DND-41 (cell line): ENCODE data around the gene SUMF1.
A peak's percentile ranks its signal among the peaks of the same experiment; 100 is the strongest.

Experiments
- ATAC-seq: fragments of 200-7000 bp; cut with Tn5 transposase; 3 replicates; pipeline ENCODE4 v1.9.1; 2021; ENCODE audit warnings: low read depth; ENCODE audit not compliant: insufficient read depth
- DNase-seq: peaks from one replicate; pipeline ENCODE4 v3.0.0-alpha.2; 2020
- H2AFZ ChIP-seq: 2 replicates; pipeline ENCODE4 v1.6.0; 2012; ENCODE audit warnings: low read depth, low read length
- H3K27ac ChIP-seq: 2 replicates; pipeline ENCODE4 v1.5.1; 2012; ENCODE audit warnings: low read length, inconsistent platforms
- H3K27me3 ChIP-seq: fragments of 200-600 bp; sonication (generic); 2 replicates; pipeline ENCODE4 v1.6.0; 2012; ENCODE audit warnings: low read length, mild to moderate bottlenecking, inconsistent platforms; ENCODE audit not compliant: insufficient read depth, poor library complexity
- H3K36me3 ChIP-seq: 2 replicates; pipeline ENCODE4 v1.5.1; 2012; ENCODE audit warnings: low read length, inconsistent platforms; ENCODE audit not compliant: insufficient read depth
- H3K4me1 ChIP-seq: 2 replicates; pipeline ENCODE4 v1.5.1; 2012; ENCODE audit warnings: mild to moderate bottlenecking, low read length; ENCODE audit not compliant: insufficient read depth
- H3K4me2 ChIP-seq: 2 replicates; pipeline ENCODE4 v1.6.0; 2012; ENCODE audit warnings: mild to moderate bottlenecking, moderate library complexity, low read length, inconsistent platforms; ENCODE audit not compliant: insufficient read depth
- H3K4me3 ChIP-seq, 2 experiments: fragments of 200-600 bp in 1 of 2; shearing (Covaris generic) in 1 of 2; 2 replicates each; pipeline ENCODE4 v1.5.1; 2012 to 2016; ENCODE audit warnings: inconsistent platforms in 2 of 2, low read length in 2 of 2, mild to moderate bottlenecking in 2 of 2, low read depth in 1 of 2, moderate library complexity in 1 of 2
- H3K79me2 ChIP-seq: 2 replicates; pipeline ENCODE4 v1.6.0; 2012; ENCODE audit warnings: low read length, inconsistent platforms; ENCODE audit not compliant: insufficient read depth
- H3K9ac ChIP-seq: 2 replicates; pipeline ENCODE4 v1.6.0; 2012; ENCODE audit warnings: low read depth, mild to moderate bottlenecking, inconsistent platforms, low read length, moderate library complexity
- H3K9me3 ChIP-seq: 2 replicates; pipeline ENCODE4 v1.5.1; 2012; ENCODE audit warnings: low read length, moderate library complexity, mild to moderate bottlenecking, inconsistent platforms; ENCODE audit not compliant: insufficient read depth, severe bottlenecking
- H4K20me1 ChIP-seq: 2 replicates; pipeline ENCODE4 v1.6.0; 2012; ENCODE audit warnings: low read length; ENCODE audit not compliant: insufficient read depth
- CTCF ChIP-seq: IDR thresholded peaks from 2 replicates; pipeline ENCODE4 v1.5.1; 2012; ENCODE audit warnings: borderline replicate concordance, low read length, moderate library complexity, mild to moderate bottlenecking; ENCODE audit not compliant: poor library complexity, severe bottlenecking; ENCODE audit errors: extremely low read depth
- EZH2 ChIP-seq: IDR thresholded peaks from 3 replicates; pipeline ENCODE4 v1.6.1; 2012; ENCODE audit warnings: borderline replicate concordance, low read depth, mild to moderate bottlenecking, moderate library complexity, low read length, inconsistent platforms; ENCODE audit not compliant: severe bottlenecking

Gene SUMF1

GRCh38 chr3:4321732-4322131 is 145.3 kb downstream of the SUMF1 start:
- Histone ChIP-seq H4K20me1 (no peaks in the 10 kb centered on the region), H3K9me3 (no peaks in the 10 kb centered on the region), H3K4me2 (no peak overlapping the region), H3K9ac (no peak overlapping the region), H3K27ac (no peak overlapping the region), H2AFZ (no peak overlapping the region), H3K79me2 (no peaks in the 10 kb centered on the region), H3K36me3 (peaks cover 15% of the 10 kb centered on the region; the same call in 1 of the 2 replicates), H3K4me3 (no peak overlapping the region), H3K4me1 (no peaks in the 10 kb centered on the region), H3K27me3 (no peaks in the 10 kb centered on the region)
- ATAC-seq, result no peak
- TF ChIP-seq CTCF, result no peak
- TF ChIP-seq EZH2, result no peak
- DNase-seq, result no peak

GRCh38 chr3:4320096-4320911 is 146.8 kb downstream of the SUMF1 start:
- Histone ChIP-seq H2AFZ (no peak overlapping the region), H3K9me3 (no peaks in the 10 kb centered on the region), H3K79me2 (no peaks in the 10 kb centered on the region), H3K4me1 (no peaks in the 10 kb centered on the region), H3K36me3 (peaks cover 29% of the 10 kb centered on the region; the same call in 1 of the 2 replicates), H3K4me3 (no peak overlapping the region), H4K20me1 (no peaks in the 10 kb centered on the region), H3K27me3 (no peaks in the 10 kb centered on the region), H3K9ac (no peak overlapping the region), H3K27ac (no peak overlapping the region), H3K4me2 (no peak overlapping the region)
- TF ChIP-seq EZH2, result no peak
- no peak for TF ChIP-seq CTCF
- no peak for ATAC-seq
- no peak for DNase-seq

- Histone ChIP-seq H3K4me2 (no peak overlapping the region), H3K27ac (no peak overlapping the region), H3K9ac (no peak overlapping the region), H2AFZ (no peak overlapping the region), H3K27me3 (no peaks in the 10 kb centered on the region), H3K9me3 (no peaks in the 10 kb centered on the region), H4K20me1 (peaks cover 4% of the 10 kb centered on the region; the same call in 1 of the 2 replicates), H3K4me3 (no peak overlapping the region), H3K79me2 (peaks cover 18% of the 10 kb centered on the region), H3K4me1 (no peaks in the 10 kb centered on the region), H3K36me3 (peaks cover 57% of the 10 kb centered on the region)
- TF ChIP-seq EZH2, result no peak
- TF ChIP-seq CTCF, result peak; percentile 31
- ATAC-seq (no peak), DNase-seq (no peak)
These were observed 152.4 kb downstream of the SUMF1 start for GRCh38 chr3:4314688-4315087.
